Esophagus muscularis mucosa (tissue), 4 donors: Measurements from ENCODE around the gene DBR1. TPM values are rescaled to one million over a fixed set of nuclear protein-coding genes. Genes with fewer than 3 reads are reported as not detected.

Experiments
- DNase-seq: peaks from one replicate; pipeline ENCODE4 v3.0.0-alpha.2; 2017; ENCODE audit errors: extremely low spot score
- H3K27ac ChIP-seq, 4 donors: fragments of 200-600 bp; sonication (generic); replicated peaks in 1 of 4; 1 replicate in 3 of 4; 2 replicates in 1 of 4; pipeline ENCODE4 v1.5.1; 2016 to 2019; ENCODE audit warnings: mild to moderate bottlenecking in 1 of 4
- H3K27me3 ChIP-seq, 4 donors: fragments of 200-600 bp; sonication (generic); one replicate each; pipeline versions ENCODE4 v1.5.1 to v1.6.0; 2016 to 2019
- H3K36me3 ChIP-seq, 4 donors: fragments of 200-600 bp; sonication (generic); one replicate each; pipeline ENCODE4 v1.5.1; 2016 to 2019
- H3K4me1 ChIP-seq, 4 donors: fragments of 200-600 bp; sonication (generic); one replicate each; pipeline ENCODE4 v1.5.1; 2016 to 2019
- H3K4me3 ChIP-seq, 4 donors: fragments of 200-600 bp; sonication (generic); 1 replicate in 2 of 4; 2 replicates in 2 of 4; pipeline ENCODE4 v1.5.1; 2016 to 2019; ENCODE audit warnings: mild to moderate bottlenecking in 4 of 4, moderate library complexity in 1 of 4
- H3K9me3 ChIP-seq, 4 donors: fragments of 200-600 bp; sonication (generic); 1 replicate in 3 of 4; 2 replicates in 1 of 4; pipeline ENCODE4 v1.5.1; 2016 to 2019
- EP300 ChIP-seq: sonication (generic); formaldehyde crosslinking; IDR thresholded peaks from one replicate; pipeline ENCODE4 v1.6.1; 2017; ENCODE audit warnings: antibody characterized with exemption
- POLR2A ChIP-seq: fragments of 450-650 bp; IDR thresholded peaks from one replicate; pipeline ENCODE4 v1.6.1; 2017; ENCODE audit warnings: antibody characterized with exemption, moderate library complexity, mild to moderate bottlenecking, low read depth
- POLR2AphosphoS5 ChIP-seq, 2 donors: sonication (generic); formaldehyde crosslinking; IDR thresholded peaks; one replicate each; pipeline ENCODE4 v1.6.1; 2017; ENCODE audit warnings: antibody characterized with exemption in 2 of 2
- WGBS: methylation state at CpG from one replicate; pipeline ENCODE4 v1.1.5; 2018; 5-methylcytosine and 5-hydroxymethylcytosine counted together
- intact Hi-C: fragments of 100-400 bp; cut with DNase I; formaldehyde crosslinking; loops from one replicate; pipeline ENCODE4 v1.15.1; 2023
- total RNA-seq, 4 donors: library from RNA; depleted of rRNA; stranded (reverse); fragments of >200 nt; gene quantifications; one replicate each; pipeline versions ENCODE4 v1.1.0 to v1.2.1, GENCODE V29; 2016
- TF ChIP-seq, protein P1 (sequence below), 3 experiments: fragments of 200-600 bp in 2 of 3; fragments of 450-650 bp in 1 of 3; sonication (generic) in 2 of 3; IDR thresholded peaks; one replicate each; pipeline ENCODE4 v1.5.1; 2017 to 2019; ENCODE audit warnings: antibody characterized with exemption in 3 of 3, mild to moderate bottlenecking in 2 of 3, moderate library complexity in 1 of 3

Gene DBR1
- total RNA-seq, 4 donors from 2014 or later, result 10.4 to 12.7 (median 11.7) TPM

DNA sequence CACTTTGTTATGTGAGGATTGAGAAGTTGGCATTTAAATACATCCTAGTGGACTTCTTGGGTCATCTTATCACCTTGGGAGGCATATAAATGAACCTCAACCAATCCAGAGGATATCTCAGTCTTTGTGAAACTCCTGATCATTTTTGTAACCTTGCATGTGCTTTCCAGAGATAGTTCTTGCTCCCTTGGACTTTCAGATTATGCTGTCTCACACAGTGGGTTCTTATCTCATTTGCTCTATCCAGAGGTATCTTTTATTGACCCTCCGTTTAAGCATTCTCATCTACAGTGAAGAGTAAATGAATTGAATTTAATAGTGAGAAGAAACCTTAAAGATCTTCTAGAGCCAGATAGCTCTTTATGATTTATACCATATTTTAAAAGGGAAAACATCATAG, 22.8 kb upstream of the DBR1 start:
- Histone ChIP-seq H3K36me3 (peaks cover 1 to 7% (median 3%) of the 10 kb centered on the region in 4 donors), H3K9me3 (no peaks in the 10 kb centered on the region), H3K27me3 (no peaks in the 10 kb centered on the region), H3K27ac (no peak overlapping the region), H3K4me1 (peaks cover 0 to 42% (median 17%) of the 10 kb centered on the region in 4 donors), H3K4me3 (no peak overlapping the region)
- intact Hi-C loops, result no loop called here
- no peak for DNase-seq
- whole genome bisulfite sequencing, result 90% methylated on average over 1 of the region's 1 CpG
- TF ChIP-seq EP300 (no peak), POLR2AphosphoS5 (IDR thresholded peaks at IDR 0.05) (no peak), POLR2A (no peak)
- TF ChIP-seq, protein P1, sequence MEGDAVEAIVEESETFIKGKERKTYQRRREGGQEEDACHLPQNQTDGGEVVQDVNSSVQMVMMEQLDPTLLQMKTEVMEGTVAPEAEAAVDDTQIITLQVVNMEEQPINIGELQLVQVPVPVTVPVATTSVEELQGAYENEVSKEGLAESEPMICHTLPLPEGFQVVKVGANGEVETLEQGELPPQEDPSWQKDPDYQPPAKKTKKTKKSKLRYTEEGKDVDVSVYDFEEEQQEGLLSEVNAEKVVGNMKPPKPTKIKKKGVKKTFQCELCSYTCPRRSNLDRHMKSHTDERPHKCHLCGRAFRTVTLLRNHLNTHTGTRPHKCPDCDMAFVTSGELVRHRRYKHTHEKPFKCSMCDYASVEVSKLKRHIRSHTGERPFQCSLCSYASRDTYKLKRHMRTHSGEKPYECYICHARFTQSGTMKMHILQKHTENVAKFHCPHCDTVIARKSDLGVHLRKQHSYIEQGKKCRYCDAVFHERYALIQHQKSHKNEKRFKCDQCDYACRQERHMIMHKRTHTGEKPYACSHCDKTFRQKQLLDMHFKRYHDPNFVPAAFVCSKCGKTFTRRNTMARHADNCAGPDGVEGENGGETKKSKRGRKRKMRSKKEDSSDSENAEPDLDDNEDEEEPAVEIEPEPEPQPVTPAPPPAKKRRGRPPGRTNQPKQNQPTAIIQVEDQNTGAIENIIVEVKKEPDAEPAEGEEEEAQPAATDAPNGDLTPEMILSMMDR (IDR thresholded peaks at IDR 0.05), result no peak

DNA sequence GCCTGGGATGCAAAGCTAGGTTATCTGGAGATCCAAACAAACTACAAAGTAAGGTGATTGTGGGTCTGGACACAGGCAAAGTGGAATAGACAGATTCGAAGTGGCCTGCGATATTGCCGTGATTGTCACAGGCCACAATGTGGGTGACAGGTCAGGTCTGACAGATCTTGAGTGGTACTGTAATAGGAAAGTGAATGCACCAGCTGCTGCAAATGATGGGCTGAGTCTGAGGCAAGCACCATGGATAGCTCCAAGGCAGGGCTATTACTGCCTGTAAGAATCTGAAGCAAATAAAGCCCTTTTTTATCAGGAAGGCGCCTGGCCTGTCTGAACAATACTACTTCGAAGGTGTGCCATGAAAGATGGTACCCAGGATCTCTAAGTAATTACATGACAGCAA, 22.3 kb upstream of the DBR1 start:
- no peak for TF ChIP-seq POLR2A
- no peak for TF ChIP-seq POLR2AphosphoS5 (IDR thresholded peaks at IDR 0.05)
- TF ChIP-seq EP300, result no peak
- TF ChIP-seq, protein P1 (IDR thresholded peaks at IDR 0.05), result no peak
- peaks cover 0 to 46% (median 16%) of the 10 kb centered on the region in 4 donors for H3K4me1 ChIP-seq
- no peak overlapping the region for H3K4me3 ChIP-seq
- no peaks in the 10 kb centered on the region for H3K27me3 ChIP-seq
- H3K36me3 ChIP-seq, result peaks cover 4 to 12% (median 5%) of the 10 kb centered on the region in 4 donors
- no peaks in the 10 kb centered on the region for H3K9me3 ChIP-seq
- no peak overlapping the region for H3K27ac ChIP-seq
- intact Hi-C loops, result no loop called here
- DNase-seq, result no peak
- 83% methylated on average over 5 of the region's 5 CpGs for WGBS

DNA sequence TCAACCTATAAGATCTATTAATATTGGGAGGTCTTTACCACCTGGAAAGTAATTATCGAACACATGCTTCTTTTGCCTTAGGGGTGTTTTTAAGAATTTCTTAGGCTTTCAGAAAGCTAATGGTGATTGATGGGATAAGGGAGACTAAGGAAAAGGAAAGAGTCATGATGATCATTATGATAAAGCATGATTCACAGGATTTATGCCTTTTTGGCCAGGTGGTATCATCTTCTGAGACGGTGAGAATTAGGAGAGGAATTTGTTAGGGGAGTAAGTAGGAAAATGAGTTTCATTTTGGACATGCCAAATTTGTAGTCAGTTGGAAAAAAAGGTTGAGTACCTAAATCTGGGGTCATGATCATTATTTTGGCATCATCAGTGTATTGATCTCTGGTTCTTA, 21.3 kb upstream of the DBR1 start:
- TF ChIP-seq POLR2AphosphoS5 (IDR thresholded peaks at IDR 0.05) (no peak), POLR2A (no peak), EP300 (no peak)
- TF ChIP-seq, protein P1 (IDR thresholded peaks at IDR 0.05), result no peak

DNA sequence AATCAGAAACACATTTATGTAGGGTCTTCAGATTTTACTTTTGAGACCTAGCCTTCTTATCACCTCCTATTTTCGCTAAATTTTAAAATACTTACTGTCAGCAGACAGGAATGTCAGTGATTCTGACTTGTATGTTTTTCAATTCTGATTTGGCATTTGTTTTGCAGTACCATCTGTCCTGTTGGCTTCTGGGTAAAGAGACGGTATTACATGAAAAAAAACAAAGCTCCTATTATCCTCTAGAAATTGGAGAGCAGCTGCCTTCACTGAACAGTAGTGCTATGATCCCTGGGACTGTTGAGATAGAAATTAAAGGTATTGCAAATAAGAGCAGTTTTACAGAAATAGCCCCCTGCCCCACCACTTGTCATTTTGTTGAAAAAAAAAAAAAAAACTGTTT, 20.8 kb upstream of the DBR1 start:
- Histone ChIP-seq H3K27ac (no peak overlapping the region), H3K4me1 (peaks cover 3 to 56% (median 24%) of the 10 kb centered on the region in 4 donors), H3K9me3 (no peaks in the 10 kb centered on the region), H3K27me3 (no peaks in the 10 kb centered on the region), H3K4me3 (no peak overlapping the region), H3K36me3 (peaks cover 4 to 28% (median 10%) of the 10 kb centered on the region in 4 donors)
- WGBS, result 69% methylated on average over 2 of the region's 2 CpGs
- TF ChIP-seq EP300 (no peak), POLR2A (no peak), POLR2AphosphoS5 (IDR thresholded peaks at IDR 0.05) (no peak)
- TF ChIP-seq, protein P1 (IDR thresholded peaks at IDR 0.05), result no peak
- DNase-seq, result no peak
- intact Hi-C loops, result no loop called here

More for the DNA sequence above, 21.3 kb upstream of the DBR1 start:
- H3K27ac ChIP-seq, result no peak overlapping the region
- intact Hi-C loops, result no loop called here
- H3K36me3 ChIP-seq, result peaks cover 4 to 22% (median 7%) of the 10 kb centered on the region in 4 donors
- peaks cover 0 to 50% (median 19%) of the 10 kb centered on the region in 4 donors for H3K4me1 ChIP-seq
- H3K27me3 ChIP-seq, result no peaks in the 10 kb centered on the region
- H3K4me3 ChIP-seq, result no peak overlapping the region
- 94% methylated on average over 2 of the region's 2 CpGs for WGBS
- DNase-seq, result no peak
- H3K9me3 ChIP-seq, result no peaks in the 10 kb centered on the region
